ENCODE measurements around the gene RPS27.
A peak's percentile ranks its signal among the peaks of the same experiment; 100 is the strongest.

Gene RPS27

DNA sequence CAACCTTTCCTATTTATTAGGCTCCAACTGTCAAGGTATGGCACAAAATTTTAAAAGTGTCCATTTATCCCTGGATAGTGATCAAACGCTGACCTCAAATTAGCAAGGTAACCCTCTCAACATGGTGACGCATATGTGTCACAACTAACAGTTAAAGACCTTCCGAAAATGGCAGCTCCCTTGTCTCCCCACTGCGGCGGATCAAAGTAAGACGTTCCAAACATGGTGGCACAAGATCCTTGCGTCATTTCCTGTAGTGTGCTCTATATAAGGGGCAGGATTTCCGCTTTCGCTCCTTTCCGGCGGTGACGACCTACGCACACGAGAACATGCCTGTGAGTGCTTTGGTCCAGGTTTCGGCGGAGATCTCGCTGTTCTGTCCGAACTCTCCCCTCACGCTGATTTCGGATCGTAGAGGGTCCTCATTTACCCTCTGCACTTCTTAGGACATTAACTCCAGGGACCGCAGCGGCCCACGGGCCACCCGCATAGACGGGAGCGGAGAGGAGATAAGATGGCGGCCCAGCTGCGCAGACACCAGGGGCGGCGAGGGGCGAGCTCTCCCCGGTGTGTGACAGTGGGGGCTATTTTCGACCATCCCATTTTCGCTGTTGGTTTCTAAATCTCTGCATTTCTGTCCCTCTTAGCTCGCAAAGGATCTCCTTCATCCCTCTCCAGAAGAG, at the start of gene RPS27:
Gene RPS27 (plus strand): TSS at position 295 of the 683 bp plus-strand sequence. CDS start 35 bp downstream, at position 330.
- DNase-seq: peak; percentile 95 to 96

GRCh38 chr1:153941826-153942725, 48.5 kb upstream of the RPS27 start:
- no peak for DNase-seq

- no peak for DNase-seq
These were observed 47.6 kb upstream of the RPS27 start for GRCh38 chr1:153942766-153943549.

GRCh38 chr1:153944005-153944826, 46.3 kb upstream of the RPS27 start:
- DNase-seq: no peak

DNA sequence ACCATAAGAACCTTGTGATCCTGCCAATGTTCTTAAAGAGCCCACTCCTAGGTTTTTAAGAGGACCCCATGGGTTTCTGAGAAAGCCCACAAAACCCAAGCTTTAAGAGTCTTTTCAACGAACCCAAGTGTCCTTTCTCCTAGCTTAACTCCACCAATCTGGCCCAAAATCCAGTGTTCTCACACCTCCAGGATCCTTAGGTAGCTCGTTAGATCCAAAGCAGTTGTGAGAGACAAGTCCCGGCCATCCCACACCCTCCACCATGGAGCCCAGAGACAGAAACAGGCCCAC, 45.8 kb upstream of the RPS27 start:
- no peak for DNase-seq

DNA sequence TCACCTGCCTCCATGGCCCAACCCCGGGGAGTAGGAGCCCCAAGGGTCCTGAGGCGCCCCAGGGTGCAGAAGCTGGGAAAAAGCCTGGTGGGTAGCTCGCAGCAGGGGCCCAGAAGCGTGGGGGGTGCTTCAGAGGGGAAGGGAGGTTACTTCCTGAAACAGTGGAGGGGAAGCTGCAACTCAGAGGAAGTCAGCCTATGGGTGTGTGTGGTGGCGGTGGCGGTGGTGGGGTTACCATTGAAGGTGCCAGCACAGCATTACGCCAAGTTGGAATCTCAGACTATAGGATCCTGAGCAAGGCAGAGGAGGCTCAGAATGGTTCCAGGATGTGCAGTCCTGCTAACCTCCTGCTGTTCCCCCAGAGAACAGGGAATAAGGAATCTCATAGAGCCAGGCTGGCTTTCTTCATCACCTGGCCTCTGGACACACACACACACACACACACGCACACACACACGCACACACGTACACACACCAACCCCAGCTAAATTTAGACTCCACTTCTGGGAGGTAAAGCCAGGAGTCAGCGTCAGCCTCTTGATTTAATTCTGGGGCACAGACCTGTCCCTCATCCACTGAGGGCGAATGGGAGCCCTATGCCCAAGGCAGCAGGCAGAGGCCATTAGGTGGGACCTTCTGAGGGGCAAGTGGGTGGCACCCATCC, 45.3 kb upstream of the RPS27 start:
- peak; percentile 75 to 81 for DNase-seq

- DNase-seq: peak; percentile 86 to 89
These were observed 44.6 kb upstream of the RPS27 start for GRCh38 chr1:153945795-153946621.

DNA sequence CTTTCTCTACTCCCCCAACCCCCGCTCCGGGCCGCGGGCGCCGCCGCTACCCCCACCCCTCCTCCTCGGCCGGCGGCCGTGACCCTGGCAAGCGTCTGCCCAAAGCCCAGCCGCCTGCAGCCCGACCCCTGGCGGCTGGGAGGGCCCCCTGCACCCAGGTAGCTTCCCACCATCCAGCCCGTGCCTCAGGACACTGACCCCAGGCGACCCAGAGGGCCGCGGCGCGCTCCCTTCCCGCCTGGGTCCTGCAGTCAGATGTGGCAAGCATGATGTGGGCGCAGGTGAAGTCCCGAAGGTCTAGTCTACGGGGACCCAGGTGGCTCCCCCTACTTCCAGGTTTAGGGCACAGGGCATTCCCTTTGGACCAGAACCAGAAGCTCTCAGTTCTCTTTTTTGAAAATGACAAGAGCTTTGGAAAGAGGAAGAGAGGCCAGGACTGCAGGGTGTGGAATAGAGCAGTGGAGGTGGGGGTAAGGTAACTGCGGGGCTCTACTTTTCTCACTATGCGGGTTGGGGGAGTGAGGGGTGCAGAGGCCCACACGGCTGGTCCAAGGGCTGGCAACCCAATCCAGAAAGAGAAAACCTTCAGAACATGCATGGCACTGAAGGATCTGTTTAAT, 43.8 kb upstream of the RPS27 start, which contains the start of gene DENND4B:
Gene DENND4B (minus strand): TSS at position 97 of the 620 bp plus-strand sequence. CDS start 2,344 bp downstream, outside the sequence.
- peak; percentile 73 to 76 for DNase-seq

- no peak for DNase-seq
These were observed 39.4 kb upstream of the RPS27 start for GRCh38 chr1:153951183-153951582.

GRCh38 chr1:153951801-153952200, 38.8 kb upstream of the RPS27 start:
- no peak for DNase-seq

DNA sequence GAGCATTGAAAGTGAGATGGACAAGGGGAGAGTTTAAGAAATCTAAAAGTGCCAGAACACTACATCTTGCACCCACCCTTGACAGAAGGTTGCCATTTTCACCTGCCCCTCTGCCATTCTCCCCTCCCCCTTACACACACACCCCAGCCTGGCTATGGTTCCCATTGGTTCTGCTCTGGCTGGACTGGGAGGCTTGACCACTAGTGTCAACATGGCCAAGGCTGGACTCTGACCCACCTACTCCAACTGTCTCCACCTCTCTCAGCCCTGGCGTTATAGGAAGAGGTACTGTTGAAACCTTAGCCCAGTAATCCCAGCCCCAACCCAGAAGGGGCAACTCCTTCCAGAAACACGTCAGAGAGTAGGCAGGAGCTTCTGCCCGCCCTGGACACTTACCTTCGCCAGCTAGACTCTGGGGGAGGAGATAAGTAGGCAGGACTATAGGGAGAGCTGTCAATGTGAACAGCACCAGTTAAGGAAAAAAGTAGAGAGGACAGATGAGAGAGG, 36.6 kb upstream of the RPS27 start:
- no peak for DNase-seq

DNA sequence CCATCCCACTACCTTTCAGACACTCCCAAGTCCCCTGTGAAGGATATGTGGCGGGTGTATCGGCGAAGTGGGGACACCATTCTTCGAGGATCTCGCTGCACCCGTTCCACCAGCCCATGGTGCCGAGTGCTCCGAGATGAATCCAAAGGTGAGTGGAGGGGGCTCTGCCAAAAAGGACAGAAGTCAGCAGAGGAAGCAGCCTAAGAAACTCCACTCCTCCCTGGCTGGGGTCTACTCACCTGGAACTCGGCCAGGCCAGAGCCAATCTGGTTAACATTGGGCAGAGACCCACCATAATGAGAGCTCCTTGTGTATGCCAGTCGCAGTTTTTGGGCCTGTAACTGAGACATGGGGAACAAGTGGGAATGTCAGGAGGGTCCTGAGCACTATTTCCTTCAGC, 35.7 kb upstream of the RPS27 start:
- no peak for DNase-seq

DNA sequence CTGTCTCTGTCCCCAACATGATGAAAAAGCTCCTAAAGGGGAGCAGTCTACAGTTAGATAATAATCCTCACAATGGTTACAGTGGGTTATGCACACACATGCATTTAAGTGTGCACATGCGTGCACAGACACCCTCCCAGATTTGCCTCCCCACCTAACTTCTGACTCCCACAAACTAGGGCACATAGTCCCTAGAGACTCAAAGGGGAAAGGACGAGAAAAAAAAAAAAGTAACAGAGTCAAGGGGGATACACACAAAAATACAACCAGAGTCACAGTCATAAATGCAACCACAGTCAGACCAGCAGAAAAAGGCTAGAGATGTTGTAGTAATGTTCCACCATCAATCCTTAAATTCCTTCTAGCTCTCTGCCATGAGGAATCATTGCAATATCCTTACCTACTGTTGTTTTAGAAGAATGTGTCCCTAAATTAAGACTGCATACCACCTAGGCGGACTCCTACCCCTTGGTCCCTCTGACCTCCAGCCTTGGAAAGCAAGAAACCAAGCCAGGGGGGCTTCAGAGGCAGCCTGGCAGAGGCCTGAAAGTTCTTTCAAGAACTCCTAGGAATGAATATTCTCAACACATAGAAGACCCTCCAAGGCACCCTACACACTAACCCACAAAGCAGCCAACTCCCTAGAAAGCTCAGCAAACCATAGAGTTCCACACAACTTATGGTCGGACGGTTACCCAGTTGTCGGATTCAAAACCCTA, 33.4 kb upstream of the RPS27 start:
- no peak for DNase-seq

GRCh38 chr1:153957744-153958110, 32.8 kb upstream of the RPS27 start:
- DNase-seq: peak in 1 of 2 experiments; percentile 30

GRCh38 chr1:153958111-153958960, 32.2 kb upstream of the RPS27 start, which contains the start of gene CRTC2:
Gene CRTC2 (minus strand): TSS chr1:153958612. CDS start chr1:153958497, 115 bp downstream.
- DNase-seq: peak; percentile 96 to 98

DNA sequence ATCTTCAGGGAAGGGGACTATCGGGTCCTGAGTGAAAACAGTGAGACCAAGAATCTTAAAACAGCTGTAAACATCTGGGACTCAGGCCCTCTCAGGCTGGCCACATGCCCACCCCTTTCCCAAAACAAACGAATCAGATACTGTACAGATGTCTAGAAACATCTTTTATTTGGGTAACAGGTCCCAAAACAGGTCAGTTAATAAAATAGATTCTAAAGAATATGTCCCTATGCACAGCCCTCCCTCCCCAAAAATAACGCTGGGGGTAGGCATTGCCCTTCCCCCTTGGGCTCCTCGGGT, 31.7 kb upstream of the RPS27 start:
- no peak for DNase-seq

GRCh38 chr1:153959454-153959853, 31.1 kb upstream of the RPS27 start:
- DNase-seq: no peak

GRCh38 chr1:153960206-153960605, 30.4 kb upstream of the RPS27 start:
- DNase-seq: no peak

GRCh38 chr1:153961421-153961820, 29.1 kb upstream of the RPS27 start:
- DNase-seq: no peak
